Astrocyte (in vitro differentiated cells and primary cell): ENCODE data around the gene MPRIP.

Experiments
- EZH2 ChIP-seq: IDR thresholded peaks from 2 replicates; pipeline ENCODE4 v1.6.1; 2012; ENCODE audit warnings: mild to moderate bottlenecking, low read length, inconsistent platforms; ENCODE audit not compliant: insufficient read depth
- TF ChIP-seq, protein P1 (sequence below): IDR thresholded peaks from 2 replicates; pipeline ENCODE4 v1.5.1; 2011; ENCODE audit warnings: low read depth, mild to moderate bottlenecking, inconsistent platforms, low read length, moderate library complexity; ENCODE audit not compliant: insufficient read depth

DNA sequence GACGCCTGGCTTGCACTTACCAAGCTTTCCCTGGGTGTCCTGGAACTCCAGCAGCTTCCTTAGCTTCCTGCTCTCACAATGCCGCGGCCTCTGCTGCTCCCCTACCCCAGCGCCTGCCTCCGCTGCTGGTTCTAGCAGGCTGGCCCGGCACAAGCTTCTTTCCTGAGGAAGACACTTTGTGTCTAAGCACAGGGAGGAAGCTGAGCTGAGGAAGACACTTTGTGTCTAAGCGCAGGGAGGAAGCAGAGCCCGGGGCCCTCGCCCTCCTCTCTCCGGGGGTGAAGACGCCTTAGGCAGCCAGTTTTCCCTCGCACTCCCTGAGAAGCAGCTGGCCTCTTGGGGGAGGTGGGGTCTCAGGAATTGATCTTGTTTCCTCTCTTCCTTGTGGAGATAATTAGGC is 99.0 kb downstream of the MPRIP start:
- no peak for TF ChIP-seq EZH2
- TF ChIP-seq, protein P1, sequence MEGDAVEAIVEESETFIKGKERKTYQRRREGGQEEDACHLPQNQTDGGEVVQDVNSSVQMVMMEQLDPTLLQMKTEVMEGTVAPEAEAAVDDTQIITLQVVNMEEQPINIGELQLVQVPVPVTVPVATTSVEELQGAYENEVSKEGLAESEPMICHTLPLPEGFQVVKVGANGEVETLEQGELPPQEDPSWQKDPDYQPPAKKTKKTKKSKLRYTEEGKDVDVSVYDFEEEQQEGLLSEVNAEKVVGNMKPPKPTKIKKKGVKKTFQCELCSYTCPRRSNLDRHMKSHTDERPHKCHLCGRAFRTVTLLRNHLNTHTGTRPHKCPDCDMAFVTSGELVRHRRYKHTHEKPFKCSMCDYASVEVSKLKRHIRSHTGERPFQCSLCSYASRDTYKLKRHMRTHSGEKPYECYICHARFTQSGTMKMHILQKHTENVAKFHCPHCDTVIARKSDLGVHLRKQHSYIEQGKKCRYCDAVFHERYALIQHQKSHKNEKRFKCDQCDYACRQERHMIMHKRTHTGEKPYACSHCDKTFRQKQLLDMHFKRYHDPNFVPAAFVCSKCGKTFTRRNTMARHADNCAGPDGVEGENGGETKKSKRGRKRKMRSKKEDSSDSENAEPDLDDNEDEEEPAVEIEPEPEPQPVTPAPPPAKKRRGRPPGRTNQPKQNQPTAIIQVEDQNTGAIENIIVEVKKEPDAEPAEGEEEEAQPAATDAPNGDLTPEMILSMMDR: no peak
